GM19397 (cell line): ENCODE data around the gene FGG.
"Not testable (repeated sequence)": the region's sequence is repeated elsewhere in the genome, so short reads cannot be mapped to it uniquely, and the experiment has no call there.

Experiments used
- ATAC-seq: cut with Tn5 transposase; IDR thresholded peaks from one replicate; pipeline ENCODE4 v1.9.1; 2021; ENCODE audit warnings: mild to moderate bottlenecking, moderate library complexity; ENCODE audit not compliant: unreplicated experiment

Gene FGG

DNA sequence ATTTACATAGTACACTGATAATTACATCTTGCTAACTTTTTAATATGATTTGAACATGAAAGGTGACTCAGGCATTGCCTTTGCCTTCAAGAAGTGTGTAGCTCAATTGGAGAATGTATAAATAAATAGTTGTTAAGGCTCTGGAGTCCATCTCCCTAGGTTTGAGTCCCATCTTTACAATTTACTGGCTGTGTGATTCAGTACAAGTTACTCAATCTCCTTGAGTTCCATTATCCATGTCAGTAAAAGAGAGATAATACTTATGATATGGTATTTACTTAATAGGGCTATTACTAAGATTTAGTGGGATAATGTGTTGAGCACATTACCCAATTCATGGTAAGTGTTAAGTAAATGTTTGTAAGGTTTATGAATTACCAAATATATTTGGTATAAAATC is 1.9 kb upstream of the FGG start:
- ATAC-seq, result no peak

DNA sequence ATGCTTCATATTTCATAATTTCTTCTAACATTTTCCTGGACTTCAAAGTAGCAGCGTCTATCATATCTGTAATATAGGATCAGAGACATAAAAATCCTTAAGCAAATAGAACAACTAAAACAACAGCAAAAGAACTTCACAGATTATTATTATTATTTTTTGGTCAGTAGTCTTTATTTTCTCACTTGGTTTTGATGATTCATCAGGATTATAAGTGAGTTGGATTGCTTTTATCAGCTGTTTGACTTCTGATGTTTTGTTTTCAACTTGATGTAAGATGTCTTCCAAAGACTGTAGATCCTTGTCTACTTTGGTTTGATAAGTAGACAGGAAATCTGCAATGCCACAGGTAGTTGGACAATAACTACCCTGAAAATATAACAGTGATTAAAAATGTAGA is 623 bp downstream of the FGG start:
- no peak for ATAC-seq

DNA sequence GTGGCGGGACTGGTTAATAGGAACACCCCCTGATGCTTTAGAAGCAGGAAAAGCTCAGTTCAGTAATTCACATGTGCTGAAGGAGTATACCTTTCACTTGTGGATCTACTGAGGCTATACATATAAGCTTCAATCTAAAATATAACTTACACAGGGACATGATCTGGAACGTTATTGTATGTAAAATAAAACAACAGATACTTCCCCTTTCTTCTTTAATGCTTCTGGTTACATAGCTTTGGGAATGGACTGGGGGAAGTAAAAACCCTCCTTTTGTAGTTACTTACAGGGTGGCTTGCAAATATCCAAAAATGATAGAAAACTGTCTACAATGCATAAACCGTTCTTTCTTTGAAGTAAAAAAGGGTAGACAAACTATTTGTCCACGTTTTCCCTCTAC is 1.9 kb downstream of the FGG start:
- no peak for ATAC-seq

DNA sequence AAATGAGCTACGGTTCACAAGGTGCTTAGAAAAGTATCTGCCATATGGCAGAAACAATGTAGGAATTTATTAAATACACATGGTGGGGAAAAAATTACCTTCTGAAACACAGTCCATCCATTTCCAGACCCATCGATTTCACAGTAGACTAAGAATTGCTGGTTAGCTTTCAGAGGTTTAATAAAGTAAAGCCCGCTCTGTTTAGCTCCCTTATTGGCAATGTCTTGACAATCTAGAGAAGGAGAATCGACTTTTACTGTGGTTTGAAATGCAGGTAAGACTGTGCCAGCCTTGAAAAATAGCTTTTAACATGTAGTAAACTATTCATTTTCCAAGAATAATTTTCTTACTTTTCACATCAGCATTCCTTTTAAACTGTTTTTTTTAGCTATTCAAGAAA is 2.9 kb downstream of the FGG start:
- no peak for ATAC-seq

DNA sequence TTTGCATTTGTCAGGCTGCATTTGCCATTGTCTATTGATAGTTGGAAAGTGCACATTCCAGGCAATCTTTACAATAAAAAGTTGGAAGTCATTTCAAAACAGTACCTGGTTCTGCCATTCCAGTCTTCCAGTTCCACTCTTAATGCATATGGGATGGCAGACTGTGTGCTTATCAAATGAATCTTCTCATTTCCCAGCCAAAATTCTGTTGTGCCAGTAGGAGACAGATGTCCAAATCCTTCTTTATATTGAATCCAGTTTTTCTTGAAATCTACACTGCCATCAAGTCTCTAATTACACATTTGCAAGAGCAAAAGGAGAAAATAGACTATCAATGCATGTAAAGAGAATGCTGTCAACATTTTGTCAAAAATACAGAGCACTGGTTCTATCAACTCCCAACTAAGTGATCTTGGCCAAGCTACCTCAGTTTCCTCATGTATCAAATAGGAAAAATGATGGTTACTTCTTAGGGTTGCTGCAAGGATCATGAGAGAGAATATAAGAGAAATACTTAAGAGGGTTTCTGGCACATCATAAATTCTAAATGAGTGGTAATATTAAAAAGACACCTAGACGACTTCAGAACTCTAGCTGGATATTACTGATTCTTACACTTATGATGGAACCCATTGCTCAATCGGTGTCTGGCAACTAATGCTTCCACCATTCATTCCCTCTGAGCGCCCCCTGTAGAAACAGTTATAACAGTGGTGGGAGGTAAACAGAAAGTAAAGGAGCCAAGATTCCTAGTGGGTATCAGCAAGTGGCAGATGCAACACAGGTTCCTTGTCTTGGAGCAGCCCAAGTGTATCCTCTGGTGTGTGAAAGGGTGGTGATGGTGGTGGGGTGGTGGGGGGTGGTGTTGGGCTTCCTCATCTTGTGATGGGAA is 3.8 kb downstream of the FGG start:
- no peak for ATAC-seq

DNA sequence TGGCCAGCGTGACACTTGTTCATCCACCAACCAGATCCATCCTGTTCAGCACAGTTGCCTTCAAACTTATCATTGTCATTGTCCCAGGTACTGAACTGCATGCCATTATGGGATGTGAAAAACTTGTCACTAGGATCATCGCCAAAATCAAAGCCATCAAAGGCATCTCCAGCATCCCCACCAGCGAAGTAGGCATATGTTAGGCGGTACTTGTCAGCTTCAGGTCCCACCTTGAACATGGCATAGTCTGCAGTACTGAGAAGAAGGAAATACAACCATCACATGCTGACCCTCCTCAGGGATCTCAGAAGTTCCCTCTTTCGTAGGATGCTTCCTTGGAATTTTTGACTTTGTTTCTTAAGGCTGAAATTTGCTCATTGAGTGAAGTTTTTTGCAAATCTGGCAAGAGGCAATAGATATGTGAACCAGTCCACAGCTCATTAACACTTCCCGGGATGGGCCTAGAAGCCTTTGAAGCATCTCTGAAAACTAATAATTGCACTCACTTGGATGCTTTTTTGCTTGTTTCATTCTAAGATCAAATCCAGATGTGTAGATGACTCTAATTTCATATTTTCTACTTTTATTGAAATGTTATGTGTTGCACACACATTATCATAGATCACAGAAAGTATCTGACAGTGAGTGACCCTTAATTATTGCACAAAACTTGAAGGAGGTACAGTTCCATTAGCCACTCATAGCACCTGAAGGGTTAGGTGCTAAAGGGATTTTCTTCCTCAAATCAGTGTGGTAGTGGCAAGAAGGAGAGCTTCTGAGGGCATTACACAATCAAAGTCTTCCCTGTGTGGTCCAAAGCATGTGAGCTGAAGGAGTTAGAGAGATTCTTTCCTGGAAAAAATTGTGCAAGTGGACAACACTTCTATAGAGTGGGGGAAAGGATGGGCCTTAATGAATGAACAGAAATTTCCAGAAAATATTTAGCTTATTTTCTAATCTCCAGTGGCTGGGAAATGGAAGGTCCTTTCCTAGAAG is 5.4 kb downstream of the FGG start:
- ATAC-seq, result no peak

DNA sequence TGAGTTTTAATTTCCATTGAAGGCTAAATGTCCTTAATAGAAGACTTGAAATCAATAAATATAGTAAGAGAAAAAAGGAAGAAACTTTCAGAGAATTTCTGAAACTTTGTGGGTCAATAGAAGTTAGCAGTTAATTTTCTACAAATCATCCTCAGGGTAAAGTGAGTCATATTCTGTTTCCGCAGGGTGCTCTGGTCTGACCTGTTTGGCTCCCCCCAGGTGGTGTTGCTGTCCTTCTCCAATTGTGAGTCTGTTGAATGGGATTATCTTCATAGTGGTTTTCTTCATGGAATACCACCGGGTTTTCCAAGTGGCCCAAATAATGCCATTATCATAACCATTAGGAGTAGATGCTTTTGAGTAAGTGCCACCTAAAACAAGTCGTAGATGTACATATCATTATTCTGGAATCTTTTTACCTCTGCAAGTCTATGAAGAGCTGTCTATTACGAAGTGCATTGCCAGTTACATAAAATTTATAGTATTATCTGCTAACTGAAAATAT is 7.7 kb downstream of the FGG start:
- ATAC-seq, result no peak

DNA sequence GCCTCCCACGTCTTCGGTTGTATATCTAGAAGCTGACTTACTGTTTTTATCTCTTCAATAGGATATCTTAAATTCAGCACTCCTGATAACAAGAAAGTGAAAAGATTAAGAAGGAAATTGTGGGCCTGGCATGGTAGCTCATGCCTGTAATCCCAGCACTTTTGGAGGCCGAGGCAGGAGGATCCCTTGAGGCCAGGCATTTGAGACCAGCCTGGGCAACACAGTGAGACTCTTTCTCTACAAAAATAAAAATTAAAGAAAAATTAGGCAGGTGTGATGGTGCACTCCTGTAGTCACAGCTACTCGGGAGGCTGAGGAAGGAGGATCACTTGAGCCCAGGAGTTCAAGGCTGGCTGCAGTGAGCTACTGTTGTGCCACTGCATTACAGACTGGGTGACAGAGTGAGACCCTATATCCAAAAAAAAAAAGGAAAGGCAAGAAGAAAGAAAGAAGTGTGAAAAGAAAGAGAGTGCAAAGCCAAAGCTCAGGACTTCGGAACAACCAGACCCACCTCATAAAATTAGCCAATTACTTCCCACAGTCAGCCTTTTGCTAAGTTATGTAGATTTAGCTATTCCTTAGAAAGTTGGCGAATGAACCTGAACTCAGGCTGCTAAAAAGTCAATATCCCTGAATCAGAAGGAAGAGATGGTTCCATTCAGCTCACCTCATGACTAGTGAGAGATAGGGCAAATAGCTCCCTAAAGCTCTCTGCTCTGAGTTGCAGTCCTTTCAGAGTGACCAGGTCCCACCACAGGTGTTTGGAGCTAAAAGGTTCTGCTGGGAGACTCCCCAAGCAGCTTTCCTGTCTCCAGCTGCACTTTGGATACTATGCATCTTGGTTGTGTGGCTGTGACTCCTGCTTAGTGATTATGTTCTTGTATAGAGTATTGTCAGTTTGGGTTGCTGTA is 9.2 kb downstream of the FGG start:
- no peak for ATAC-seq

DNA sequence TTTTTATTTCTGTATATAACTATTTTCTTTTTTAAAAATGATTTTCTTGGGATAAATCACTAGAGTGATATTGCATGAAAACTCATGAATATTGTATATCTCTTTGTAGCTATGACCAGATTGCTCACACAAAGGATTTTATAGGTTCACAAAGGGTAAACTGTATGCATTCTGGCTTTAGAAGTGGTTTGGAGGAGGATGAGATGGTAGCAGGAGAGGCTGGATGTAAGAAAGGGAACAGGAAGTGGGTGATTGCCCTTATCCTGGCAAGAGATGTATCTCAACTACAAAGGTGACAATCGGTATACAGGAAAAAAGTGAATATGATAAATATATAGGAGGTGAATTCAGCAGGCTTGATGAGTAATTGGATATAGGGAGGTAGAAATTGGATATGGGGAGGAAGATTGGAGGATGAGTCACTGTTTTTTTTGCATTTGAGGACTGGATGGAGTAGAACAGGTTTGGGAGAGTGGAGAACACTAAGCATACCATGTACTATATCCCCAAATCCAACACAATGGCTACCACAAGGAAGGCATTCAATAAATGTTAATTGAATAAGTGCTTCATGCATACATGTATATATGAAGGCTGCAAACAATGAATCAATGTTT is 9.9 kb downstream of the FGG start:
- no peak for ATAC-seq

DNA sequence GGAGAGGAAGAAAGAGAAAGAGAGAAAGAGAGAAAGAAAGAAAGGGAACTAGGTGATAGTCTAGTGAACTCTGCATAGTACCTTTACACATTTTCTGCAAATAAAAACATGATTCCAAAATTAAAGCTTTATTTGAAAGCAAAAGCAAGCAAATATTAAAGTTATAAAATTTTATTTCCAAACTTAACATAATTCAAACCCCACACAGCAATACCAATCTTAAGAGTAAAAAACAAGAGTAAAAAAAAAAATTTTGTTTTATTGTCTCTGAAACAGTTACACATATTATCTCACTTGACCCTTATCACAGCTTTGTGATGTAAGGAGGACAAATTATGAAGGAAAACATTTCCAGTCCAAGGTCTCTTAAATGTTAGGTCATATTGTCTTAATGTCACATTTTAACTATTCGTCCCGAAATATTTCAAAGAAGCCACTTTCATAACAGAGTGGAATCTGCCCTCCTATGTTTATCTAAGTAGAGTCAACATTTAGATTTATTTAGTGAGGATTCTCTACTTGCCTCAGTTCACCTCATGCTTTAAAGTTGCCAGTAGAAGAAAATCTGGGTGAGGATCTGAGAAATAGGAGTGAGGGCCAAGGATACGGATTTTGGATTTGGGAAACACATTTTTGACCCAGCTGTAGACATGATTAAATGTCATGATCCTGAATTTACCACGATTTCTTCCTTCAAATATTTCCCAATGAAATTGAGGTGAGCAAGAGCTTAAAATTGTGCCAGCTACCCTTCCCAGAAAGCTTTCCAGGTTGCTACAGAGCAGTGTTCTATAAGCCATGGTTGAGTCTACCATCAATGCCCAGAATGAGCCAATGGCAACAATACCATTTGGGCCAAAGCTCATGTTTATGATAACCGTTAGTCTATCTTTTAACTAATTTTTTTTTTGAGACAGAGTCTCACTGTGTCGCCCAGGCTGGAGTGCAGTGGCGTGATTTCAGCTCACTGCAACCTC is 14.4 kb downstream of the FGG start:
- ATAC-seq, result no peak

DNA sequence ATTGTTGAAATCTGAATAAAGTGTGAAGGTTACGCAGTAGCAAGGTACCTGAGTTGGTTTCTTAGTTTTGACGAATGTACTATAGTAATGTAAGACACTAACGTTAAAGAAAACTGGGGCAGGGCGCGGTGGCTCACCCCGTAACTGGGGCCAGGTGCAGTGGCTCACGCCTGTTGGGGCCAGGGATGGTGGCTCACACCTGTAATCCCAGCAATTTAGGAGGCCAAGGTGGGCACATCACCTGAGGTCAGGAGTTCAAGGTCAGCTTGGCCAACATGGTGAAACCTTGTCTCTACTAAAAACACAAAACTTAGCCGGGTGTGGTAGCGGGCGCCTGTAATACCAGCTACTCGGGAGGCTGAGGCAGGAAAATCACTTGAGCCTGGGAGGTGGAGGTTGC is 15.2 kb downstream of the FGG start:
- ATAC-seq, result not testable (repeated sequence)

DNA sequence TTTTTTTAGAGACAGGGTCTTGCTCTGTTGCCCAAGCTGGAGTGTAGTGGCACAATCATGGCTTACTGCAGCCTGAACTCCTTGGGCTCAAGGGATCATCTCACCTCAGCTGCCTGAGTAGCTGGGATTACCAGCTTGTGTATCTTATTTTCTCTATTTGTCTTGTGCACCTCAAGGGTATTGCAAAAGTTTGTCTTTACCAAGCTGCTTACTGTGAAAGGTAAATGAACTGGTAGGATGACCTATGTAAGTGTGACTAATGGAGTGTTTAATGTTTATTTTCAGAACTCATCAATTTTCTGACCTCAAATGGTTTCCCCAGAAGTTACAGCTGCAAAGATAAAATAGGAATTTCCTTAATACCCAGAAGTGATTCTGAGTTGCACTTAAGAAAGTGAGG is 16.6 kb downstream of the FGG start:
- ATAC-seq, result no peak

DNA sequence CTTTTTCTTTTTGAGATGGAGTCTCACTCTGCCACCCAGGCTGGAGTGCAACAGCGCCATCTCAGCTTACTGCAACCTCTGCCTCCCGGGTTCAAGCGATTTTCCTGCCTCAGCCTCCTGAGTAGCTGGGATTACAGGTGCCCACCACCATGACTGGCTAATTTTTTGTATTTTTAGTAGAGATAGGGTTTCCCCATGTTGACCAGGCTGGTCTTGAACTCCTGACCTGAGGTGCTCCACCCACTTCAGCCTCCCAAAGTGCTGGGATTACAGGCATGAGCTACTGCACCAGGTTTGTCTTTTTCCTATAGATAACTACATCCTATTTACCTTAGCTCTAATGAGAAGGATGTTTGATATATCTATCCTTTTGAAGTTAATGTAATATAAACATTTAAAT is 18.1 kb downstream of the FGG start:
- not testable (repeated sequence) for ATAC-seq

DNA sequence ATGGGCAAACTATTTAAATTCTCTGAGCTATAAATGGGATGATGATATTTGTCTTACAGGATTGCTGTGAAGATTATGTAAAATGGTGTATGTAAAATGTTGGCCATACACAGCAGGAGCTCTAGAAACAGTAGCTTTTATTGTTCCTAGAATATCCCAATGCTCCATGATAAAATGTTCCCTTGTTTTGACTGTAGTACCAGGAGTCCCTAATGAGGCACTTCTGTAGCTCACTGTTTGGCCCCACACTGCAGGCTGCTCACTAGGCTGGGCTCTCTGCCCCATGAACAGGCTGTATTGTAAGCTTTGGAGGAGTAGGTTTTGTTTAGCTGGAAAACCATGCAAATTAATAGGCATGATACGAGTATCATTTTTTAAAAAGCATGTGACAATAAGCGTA is 18.6 kb downstream of the FGG start:
- ATAC-seq, result no peak

DNA sequence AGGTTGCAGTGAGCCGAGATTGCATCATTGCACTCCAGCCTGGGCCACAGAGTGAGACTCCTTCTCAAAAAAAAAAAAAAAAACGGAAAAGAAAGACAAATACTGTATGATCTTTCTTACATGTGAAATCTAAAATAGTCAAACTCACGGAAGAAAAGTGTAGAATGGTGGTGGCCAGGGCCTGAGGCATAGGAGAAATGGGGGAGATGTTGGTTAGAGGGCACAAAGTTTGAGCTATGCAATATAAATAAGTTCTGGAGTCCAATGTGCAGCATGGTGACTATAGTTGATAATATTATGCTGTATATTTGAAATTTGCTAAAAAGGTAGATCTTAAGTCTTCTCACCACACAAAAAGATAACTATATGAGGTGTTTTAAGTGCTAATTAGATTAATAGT is 20.6 kb downstream of the FGG start:
- ATAC-seq, result no peak

DNA sequence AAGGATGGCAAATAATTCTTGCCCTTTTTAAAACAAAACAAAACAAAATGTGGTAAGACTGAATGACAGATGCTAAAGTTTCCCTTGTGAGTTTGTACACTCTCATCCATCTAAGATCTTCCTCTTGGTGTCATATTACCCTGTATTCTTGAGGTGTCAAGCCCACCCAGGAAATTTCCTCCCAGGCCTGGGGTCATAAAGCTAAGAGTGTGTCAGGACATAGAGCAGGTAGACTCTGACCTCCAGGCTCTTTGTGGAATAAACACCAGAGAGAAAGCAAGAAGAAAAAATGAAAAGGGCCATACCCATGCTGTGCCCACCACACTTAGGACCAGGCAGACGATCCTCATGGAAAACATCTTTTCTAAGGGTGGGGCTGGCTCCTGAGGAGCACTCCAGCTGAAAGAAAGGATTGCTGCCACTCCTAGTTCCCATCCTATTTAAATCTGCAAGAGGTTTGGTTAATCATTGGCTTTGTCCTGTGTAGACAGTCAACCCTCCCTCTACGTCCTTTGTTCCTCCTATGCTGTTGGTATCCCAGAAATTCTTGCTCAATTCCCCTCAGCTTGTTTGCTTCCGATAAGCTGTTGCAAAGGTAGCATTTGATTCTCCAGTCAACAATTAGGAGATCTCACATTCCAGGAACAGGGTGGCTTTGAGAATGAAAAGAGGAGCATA is 22.0 kb downstream of the FGG start, which contains the start of gene FGA:
TSS of gene FGA (minus strand) at position 414 of the 678 bp plus-strand sequence. CDS start at position 359, 55 bp downstream.
- ATAC-seq, result no peak

DNA sequence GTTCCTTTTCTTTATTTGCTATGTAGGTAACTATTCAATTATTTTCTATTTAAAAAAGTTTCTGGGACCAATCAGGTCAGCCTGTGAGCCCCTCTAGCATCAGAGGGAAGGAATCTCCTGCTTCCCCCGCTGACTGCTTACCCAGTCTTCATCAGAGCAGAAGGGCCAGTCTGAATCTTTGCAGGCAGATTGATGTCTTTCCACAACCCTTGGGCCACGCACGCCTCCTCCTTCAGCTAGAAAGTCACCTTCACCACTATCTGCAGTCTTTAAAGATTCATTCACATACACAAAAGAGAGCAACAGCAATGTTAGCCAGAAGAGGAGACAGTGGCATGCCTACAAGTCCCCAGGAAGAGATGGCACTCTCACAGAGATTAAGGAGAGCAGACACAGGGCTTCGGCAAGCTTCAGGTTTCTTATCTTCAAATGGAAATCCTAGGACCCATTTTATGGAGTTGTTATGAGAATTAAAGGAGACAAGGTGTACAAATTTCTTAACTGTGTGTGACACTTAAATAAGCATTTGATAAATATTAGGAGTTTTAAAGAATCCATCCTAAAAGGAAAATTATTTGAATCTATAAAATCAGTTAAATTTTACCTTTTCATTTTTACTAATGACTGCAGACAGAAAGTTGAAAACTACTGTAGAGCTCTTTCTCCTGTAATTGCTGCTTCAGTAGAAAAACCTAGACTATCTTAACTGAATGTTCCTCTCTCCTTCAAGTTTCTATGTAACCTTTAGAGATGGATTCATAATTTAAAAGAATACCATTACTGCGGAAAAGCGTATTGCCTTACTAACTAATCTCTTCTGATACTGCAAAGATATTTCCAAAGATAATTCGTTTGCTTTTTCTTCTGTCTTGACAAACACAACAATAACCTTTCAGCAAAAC is 22.9 kb downstream of the FGG start:
- no peak for ATAC-seq
